GM13976 (cell line): ENCODE measurements around the gene COL4A3.
"Not testable (repeated sequence)": the region's sequence is repeated elsewhere in the genome, so short reads cannot be mapped to it uniquely, and the experiment has no call there.

ENCODE experiments used
- DNase-seq: peaks from one replicate; pipeline ENCODE4 v3.0.0; 2012; ENCODE audit warnings: low spot score
- in situ Hi-C: fragments of 300-500 bp; cut with MboI; formaldehyde crosslinking; loops from one replicate; pipeline ENCODE4 v1.12.0; 2022; ENCODE audit warnings: low sequenced_read_pairs, mixed read lengths, inconsistent platforms; ENCODE audit not compliant: unreplicated experiment
- TF ChIP-seq, protein P1 (sequence below): IDR thresholded peaks from 2 replicates; pipeline ENCODE4 v1.5.1; 2012; ENCODE audit warnings: borderline replicate concordance, mild to moderate bottlenecking; ENCODE audit not compliant: insufficient read depth; ENCODE audit errors: extremely low read depth, missing control alignments, control extremely low read depth

The COL4A3 gene

DNA sequence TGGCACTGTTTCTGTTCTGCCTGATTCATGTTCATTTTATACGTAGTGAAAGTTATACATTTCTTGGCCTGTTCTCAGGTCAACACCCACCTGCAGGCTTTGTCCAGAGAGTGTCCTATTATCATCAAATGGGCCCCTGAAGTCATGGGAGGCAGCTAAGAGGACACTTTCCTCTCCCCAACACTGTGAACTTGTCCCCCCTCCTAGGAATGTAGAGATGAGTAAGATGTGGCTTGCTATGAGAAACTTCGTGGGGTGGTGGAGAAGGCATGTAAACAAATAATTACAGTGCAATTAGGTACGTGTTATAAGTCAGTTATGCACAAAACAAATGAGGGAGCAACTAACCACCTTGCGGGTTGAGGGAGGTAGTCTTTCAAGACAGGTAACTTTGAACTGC lies 57.9 kb downstream of the COL4A3 start:
- TF ChIP-seq, protein P1, sequence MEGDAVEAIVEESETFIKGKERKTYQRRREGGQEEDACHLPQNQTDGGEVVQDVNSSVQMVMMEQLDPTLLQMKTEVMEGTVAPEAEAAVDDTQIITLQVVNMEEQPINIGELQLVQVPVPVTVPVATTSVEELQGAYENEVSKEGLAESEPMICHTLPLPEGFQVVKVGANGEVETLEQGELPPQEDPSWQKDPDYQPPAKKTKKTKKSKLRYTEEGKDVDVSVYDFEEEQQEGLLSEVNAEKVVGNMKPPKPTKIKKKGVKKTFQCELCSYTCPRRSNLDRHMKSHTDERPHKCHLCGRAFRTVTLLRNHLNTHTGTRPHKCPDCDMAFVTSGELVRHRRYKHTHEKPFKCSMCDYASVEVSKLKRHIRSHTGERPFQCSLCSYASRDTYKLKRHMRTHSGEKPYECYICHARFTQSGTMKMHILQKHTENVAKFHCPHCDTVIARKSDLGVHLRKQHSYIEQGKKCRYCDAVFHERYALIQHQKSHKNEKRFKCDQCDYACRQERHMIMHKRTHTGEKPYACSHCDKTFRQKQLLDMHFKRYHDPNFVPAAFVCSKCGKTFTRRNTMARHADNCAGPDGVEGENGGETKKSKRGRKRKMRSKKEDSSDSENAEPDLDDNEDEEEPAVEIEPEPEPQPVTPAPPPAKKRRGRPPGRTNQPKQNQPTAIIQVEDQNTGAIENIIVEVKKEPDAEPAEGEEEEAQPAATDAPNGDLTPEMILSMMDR: no peak
- in situ Hi-C loops: no loop called here
- no peak for DNase-seq

DNA sequence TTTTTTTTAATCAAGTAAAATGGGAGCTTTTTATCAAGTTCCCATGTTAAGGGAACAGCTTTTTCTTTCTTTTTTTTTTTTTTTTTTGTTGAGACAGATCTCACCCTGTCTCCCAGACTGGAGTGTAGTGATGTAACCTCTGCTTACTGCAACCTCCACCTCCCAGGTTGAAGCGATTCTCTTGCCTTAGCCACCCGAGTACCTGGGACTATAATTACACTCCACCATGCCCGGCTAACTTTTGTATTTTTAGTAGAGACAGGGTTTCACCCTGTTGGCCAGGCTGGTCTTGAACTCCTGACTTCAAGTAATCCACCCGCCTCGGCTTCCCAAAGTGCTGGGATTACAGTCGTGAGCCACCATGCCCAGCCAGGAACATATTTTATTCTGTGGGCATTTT lies 61.2 kb downstream of the COL4A3 start:
- in situ Hi-C loops: loop anchor here (25.0 kb wide), 1 partner anchor 88 kb away; no protein-coding TSS in a partner anchor
- DNase-seq: not testable (repeated sequence)

DNA sequence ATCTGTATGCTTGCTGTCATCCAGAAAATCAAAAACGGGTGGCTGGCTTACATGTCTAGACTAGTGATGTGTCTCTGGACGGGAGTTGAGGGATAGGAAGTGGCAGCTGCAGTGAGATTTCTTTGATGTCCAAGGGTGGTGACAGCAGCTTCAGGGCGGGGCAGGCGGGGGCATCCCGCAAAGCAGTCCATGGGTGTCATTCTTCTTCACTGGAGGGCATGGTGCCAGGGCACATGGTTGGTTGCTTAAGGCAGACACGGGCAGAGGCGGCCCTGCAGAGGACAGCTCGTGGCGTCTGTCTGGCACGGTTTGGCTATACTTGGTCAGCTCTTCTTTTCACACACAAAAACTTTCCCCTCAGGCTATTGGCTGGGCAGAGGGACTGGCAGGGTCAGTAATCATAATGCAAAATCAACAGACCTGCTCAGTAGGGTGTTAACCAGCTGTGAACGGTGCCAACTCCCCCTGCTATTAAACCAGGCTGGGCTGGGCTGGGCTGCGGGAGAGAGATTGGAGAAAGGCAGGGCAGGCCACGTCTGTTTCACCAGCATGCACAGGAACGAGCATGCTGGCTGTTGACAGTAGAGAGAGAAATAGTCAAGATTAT lies 63.7 kb downstream of the COL4A3 start:
- TF ChIP-seq, protein P1: no peak
- in situ Hi-C loops: loop anchor here (25.0 kb wide), 1 partner anchor 91 kb away; no protein-coding TSS in a partner anchor
- no peak for DNase-seq

DNA sequence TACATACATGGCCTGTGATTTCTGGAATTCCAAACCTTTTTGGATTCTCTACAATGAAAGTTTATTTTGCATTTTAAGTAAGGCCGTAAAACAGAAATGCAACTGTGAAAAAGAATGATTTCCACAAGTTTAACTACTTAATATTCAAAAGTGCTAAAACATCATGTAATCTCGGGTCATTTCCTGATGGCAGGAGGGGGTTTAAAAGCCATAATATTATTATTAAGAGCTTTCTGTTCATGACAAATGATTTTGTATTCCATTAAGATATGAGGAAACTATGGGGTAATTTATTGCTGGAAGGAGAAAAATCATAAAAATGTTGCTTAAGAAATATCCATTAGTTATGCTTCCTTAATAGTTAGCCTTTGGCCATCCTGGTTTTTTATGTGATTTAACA lies 65.7 kb downstream of the COL4A3 start:
- in situ Hi-C loops: loop anchor here (25.0 kb wide), 1 partner anchor 93 kb away; no protein-coding TSS in a partner anchor
- no peak for DNase-seq
- TF ChIP-seq, protein P1: no peak

DNA sequence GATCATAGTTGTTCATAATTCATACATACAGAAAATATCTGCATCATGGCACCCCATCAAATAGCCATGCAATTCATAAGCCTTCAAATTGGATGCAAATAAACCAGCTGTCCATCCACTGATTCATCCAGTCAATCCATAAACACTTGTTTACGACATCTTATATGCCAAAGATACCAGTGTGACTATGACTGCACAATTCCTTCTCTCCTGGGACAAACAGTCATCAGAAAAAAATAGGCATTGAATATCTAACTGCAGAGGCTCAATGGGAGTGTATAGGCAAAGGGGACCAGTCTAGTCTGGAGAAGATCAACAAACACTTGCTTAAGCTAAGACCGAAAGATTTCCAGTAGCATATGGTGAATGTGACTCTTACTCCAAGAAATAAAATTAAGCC lies 70.0 kb downstream of the COL4A3 start:
- TF ChIP-seq, protein P1: no peak
- in situ Hi-C loops: loop anchor here (25.0 kb wide), 1 partner anchor 97 kb away; no protein-coding TSS in a partner anchor
- DNase-seq: no peak

DNA sequence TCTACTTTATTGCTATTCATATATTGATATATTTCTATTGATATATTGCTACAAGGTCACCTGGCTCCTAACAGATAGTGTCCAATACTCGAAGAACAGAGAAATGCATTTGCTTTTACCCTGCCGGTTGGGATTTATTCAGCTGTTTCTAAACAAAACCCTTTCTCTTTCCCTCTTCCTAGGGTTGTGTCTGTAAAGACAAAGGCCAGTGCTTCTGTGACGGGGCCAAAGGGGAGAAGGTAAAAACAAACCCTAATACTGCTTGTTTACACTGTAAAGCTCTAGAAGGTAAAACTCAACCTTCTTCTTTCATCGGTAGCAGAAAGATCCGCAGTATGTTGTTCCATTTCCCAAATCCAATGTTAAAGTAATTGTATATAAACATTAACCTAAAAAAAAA lies 73.4 kb downstream of the COL4A3 start:
- DNase-seq: no peak
- in situ Hi-C loops: loop anchor here (25.0 kb wide), 1 partner anchor 100 kb away; no protein-coding TSS in a partner anchor

More for the DNA sequence above, 73.4 kb downstream of the COL4A3 start:
- TF ChIP-seq, protein P1: no peak
